Endodermal cell (in vitro differentiated cells): ENCODE measurements around the gene NOTCH2. TPM values are rescaled to one million over a fixed set of nuclear protein-coding genes. Genes with fewer than 3 reads are reported as not detected.
A peak's percentile ranks its signal among the peaks of the same experiment; 100 is the strongest.

Experiments
- DNase-seq: peaks from one replicate; pipeline ENCODE4 v3.0.0-alpha.2; 2017
- H3K27ac ChIP-seq: 2 replicates; pipeline ENCODE4 v1.5.1; 2013; ENCODE audit warnings: mild to moderate bottlenecking, low read depth, low read length, moderate library complexity
- H3K27me3 ChIP-seq: 2 replicates; pipeline ENCODE4 v1.6.1; 2013; ENCODE audit warnings: mild to moderate bottlenecking, low read length, moderate library complexity; ENCODE audit not compliant: insufficient read depth, control insufficient read depth, poor library complexity, severe bottlenecking
- H3K36me3 ChIP-seq: 2 replicates; pipeline ENCODE4 v1.7.0; 2013; ENCODE audit warnings: mild to moderate bottlenecking, low read length, moderate library complexity; ENCODE audit not compliant: control insufficient read depth, insufficient read depth
- H3K4me1 ChIP-seq: one replicate; pipeline ENCODE4 v1.7.0; 2013; ENCODE audit warnings: low read length; ENCODE audit not compliant: control insufficient read depth, insufficient read depth
- H3K4me3 ChIP-seq: 2 replicates; pipeline ENCODE4 v1.5.1; 2013; ENCODE audit warnings: mild to moderate bottlenecking, low read length, moderate library complexity
- H3K9ac ChIP-seq: 2 replicates; pipeline ENCODE4 v1.6.1; 2013; ENCODE audit warnings: mild to moderate bottlenecking, low read length, moderate library complexity; ENCODE audit not compliant: poor library complexity, severe bottlenecking; ENCODE audit errors: extremely low read depth
- H3K9me3 ChIP-seq: 2 replicates; pipeline ENCODE4 v1.6.1; 2013; ENCODE audit warnings: mild to moderate bottlenecking, low read length, moderate library complexity; ENCODE audit not compliant: control insufficient read depth
- H3K27ac Mint-ChIP-seq: 2 replicates; pipeline ENCODE4 v1.8.0; 2020; ENCODE audit warnings: mixed read lengths
- H3K27me3 Mint-ChIP-seq: 2 replicates; pipeline ENCODE4 v1.8.0; 2021; ENCODE audit warnings: mild to moderate bottlenecking, mixed read lengths; ENCODE audit not compliant: insufficient read depth
- H3K36me3 Mint-ChIP-seq: 2 replicates; pipeline ENCODE4 v1.8.0; 2020; ENCODE audit warnings: low read depth, mixed read lengths
- H3K4me1 Mint-ChIP-seq: 2 replicates; pipeline ENCODE4 v1.8.0; 2020; ENCODE audit warnings: mixed read lengths
- H3K4me3 Mint-ChIP-seq: 2 replicates; pipeline ENCODE4 v1.8.0; 2020; ENCODE audit warnings: mild to moderate bottlenecking, moderate library complexity, mixed read lengths
- H3K9me3 Mint-ChIP-seq: 2 replicates; pipeline ENCODE4 v1.8.0; 2020; ENCODE audit warnings: mild to moderate bottlenecking, mixed read lengths
- WGBS, 2 experiments: methylation state at CpG; one replicate each; pipeline versions ENCODE4 v1.1.5 to v1.1.7; 2013; ENCODE audit warnings: missing lambda C conversion rate in 2 of 2, mixed read lengths in 1 of 2; ENCODE audit not compliant: insufficient coverage in 1 of 2, insufficient read length in 1 of 2; 5-methylcytosine and 5-hydroxymethylcytosine counted together
- total RNA-seq, 2 donors: library from RNA; stranded (reverse); fragmentation: NEBNext Ultra II Directional in 1 of 2; extraction: Animal tissue kit (Norgen Biotek cat#: 25700) in 1 of 2; gene quantifications; 2 replicates in 1 of 2; 3 replicates in 1 of 2; pipeline ENCODE4 v1.2.1, GENCODE V29; 2021
- TF ChIP-seq, protein P1 (sequence below): fragments of 200-600 bp; sonication (generic); conservative IDR thresholded peaks from 2 replicates; pipeline ENCODE4 v1.5.0; 2021; ENCODE audit warnings: antibody characterized with exemption, mild to moderate bottlenecking

The NOTCH2 gene
- total RNA-seq, 2 donors from 2014 or later = 79.0 to 88.3 TPM

DNA sequence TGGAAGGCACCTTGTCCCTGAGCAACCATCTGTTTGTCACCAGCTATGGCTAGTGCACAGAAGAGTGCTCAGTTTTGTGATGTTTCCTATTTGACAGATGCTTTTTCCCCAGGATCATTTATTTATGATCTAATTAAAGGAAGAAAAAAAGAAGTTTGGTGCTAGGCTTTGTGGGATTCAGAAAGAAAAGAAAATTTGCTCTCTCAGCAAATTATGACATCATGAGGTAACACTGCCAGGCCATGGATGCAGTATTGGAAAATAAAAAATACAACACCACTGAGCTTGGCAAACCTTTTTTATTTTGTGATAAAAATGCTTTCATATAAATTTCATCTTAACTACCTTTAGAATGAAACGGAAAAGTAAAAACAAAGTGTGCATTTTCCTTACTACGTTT is 157.7 kb downstream of the NOTCH2 start:
- Mint-ChIP-seq H3K4me1 (peaks cover 16% of the 10 kb centered on the region), H3K27me3 (peaks cover 6% of the 10 kb centered on the region), H3K36me3 (peaks cover 27% of the 10 kb centered on the region), H3K27ac (no peak overlapping the region), H3K9me3 (no peaks in the 10 kb centered on the region), H3K4me3 (no peak overlapping the region)
- H3K27me3 ChIP-seq = no peaks in the 10 kb centered on the region
- no peak overlapping the region for H3K4me3 ChIP-seq
- H3K27ac ChIP-seq = no peak overlapping the region
- H3K9ac ChIP-seq = no peak overlapping the region
- peaks cover 38% of the 10 kb centered on the region for H3K36me3 ChIP-seq
- DNase-seq = no peak
- H3K9me3 ChIP-seq = no peaks in the 10 kb centered on the region
- peaks cover 7% of the 10 kb centered on the region for H3K4me1 ChIP-seq
- 97 to 100% methylated on average over 1 to 2 of the region's 2 CpGs for WGBS, 2 experiments
- TF ChIP-seq, protein P1, sequence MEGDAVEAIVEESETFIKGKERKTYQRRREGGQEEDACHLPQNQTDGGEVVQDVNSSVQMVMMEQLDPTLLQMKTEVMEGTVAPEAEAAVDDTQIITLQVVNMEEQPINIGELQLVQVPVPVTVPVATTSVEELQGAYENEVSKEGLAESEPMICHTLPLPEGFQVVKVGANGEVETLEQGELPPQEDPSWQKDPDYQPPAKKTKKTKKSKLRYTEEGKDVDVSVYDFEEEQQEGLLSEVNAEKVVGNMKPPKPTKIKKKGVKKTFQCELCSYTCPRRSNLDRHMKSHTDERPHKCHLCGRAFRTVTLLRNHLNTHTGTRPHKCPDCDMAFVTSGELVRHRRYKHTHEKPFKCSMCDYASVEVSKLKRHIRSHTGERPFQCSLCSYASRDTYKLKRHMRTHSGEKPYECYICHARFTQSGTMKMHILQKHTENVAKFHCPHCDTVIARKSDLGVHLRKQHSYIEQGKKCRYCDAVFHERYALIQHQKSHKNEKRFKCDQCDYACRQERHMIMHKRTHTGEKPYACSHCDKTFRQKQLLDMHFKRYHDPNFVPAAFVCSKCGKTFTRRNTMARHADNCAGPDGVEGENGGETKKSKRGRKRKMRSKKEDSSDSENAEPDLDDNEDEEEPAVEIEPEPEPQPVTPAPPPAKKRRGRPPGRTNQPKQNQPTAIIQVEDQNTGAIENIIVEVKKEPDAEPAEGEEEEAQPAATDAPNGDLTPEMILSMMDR = no peak

DNA sequence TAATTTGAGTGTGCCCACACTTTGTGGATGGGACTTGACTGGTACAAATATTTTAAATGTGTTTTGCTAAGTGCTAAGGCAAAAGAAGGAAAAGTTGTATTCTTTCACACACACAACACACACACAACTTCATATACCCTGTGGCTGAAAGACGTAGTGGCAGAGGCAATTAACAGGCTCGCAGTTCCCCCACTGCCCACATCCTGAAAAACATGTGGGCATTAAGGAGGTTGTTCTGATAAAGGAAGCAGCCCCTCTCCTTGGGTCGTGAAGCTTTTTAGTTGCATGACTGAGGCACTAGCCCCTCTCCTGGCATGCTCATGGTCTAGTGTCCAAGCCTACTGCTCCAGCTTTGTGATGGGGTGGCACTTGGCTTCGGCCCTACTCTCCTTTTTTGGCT is 158.8 kb downstream of the NOTCH2 start:
- Mint-ChIP-seq H3K27ac (no peak overlapping the region), H3K4me3 (no peak overlapping the region), H3K27me3 (peaks cover 12% of the 10 kb centered on the region), H3K36me3 (peaks cover 15% of the 10 kb centered on the region), H3K4me1 (peaks cover 16% of the 10 kb centered on the region), H3K9me3 (peaks cover 5% of the 10 kb centered on the region)
- H3K9me3 ChIP-seq = peaks cover 6% of the 10 kb centered on the region
- H3K9ac ChIP-seq = no peak overlapping the region
- no peaks in the 10 kb centered on the region for H3K27me3 ChIP-seq
- 72 to 83% methylated on average over 2 to 4 of the region's 4 CpGs for WGBS, 2 experiments
- no peak for DNase-seq
- H3K4me3 ChIP-seq = no peak overlapping the region
- H3K27ac ChIP-seq = no peak overlapping the region
- TF ChIP-seq, protein P1 = no peak
- H3K36me3 ChIP-seq = peaks cover 28% of the 10 kb centered on the region
- peaks cover 7% of the 10 kb centered on the region for H3K4me1 ChIP-seq

DNA sequence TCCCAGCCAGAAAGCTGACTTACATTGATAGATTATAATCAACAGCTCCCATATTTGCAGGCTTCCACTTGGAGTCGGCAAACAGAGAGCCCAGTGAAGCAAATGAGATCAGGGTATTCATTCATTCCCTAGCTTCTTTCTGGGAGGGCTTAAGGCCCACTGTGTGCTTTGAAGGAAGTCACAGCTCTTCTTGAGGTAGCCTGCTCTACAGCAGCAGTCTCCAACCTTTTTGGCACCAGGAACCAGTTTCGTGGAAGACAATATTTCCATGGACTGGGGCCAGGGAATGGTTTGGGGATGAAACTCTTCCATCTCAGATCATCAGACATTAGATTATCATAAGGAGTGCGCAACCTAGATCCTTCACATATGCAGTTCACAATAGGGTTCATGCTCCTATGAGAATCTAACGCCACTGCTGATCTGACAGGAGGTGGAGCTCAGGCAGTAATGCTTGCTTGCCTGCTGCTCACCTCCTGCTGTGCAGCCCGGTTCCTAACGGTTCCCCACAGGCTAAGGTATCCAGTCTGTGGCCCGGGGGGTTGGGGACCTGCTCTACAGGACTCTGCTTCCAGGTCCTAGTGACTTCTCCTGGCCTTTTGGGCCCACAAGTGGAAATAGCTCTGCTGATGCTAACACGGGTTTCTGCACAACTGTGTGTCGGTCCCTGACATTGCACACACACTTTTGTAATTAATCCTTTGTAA is 159.4 kb downstream of the NOTCH2 start:
- Mint-ChIP-seq H3K9me3 (peaks cover 10% of the 10 kb centered on the region), H3K36me3 (peaks cover 9% of the 10 kb centered on the region), H3K27me3 (peaks cover 12% of the 10 kb centered on the region), H3K27ac (no peak overlapping the region), H3K4me1 (peaks cover 16% of the 10 kb centered on the region), H3K4me3 (no peak overlapping the region)
- Histone ChIP-seq H3K27ac (no peak overlapping the region), H3K36me3 (peaks cover 23% of the 10 kb centered on the region), H3K9ac (no peak overlapping the region), H3K4me1 (peaks cover 7% of the 10 kb centered on the region), H3K27me3 (no peaks in the 10 kb centered on the region), H3K4me3 (no peak overlapping the region), H3K9me3 (peaks cover 12% of the 10 kb centered on the region)
- TF ChIP-seq, protein P1 = no peak
- peak; percentile 70 for DNase-seq
- 67 to 72% methylated on average over 6 to 9 of the region's 9 CpGs for WGBS, 2 experiments
